Neutrophil (primary cell): Measurements from ENCODE around the gene SPARCL1.

Experiments
- H3K27ac ChIP-seq: fragments of 200-600 bp; sonication (generic); 2 replicates; pipeline ENCODE4 v1.5.1; 2016; ENCODE audit warnings: mild to moderate bottlenecking, moderate library complexity
- H3K27me3 ChIP-seq: fragments of 200-600 bp; sonication (generic); 2 replicates; pipeline ENCODE4 v1.6.0; 2016; ENCODE audit warnings: mild to moderate bottlenecking
- H3K36me3 ChIP-seq: fragments of 200-600 bp; sonication (generic); 2 replicates; pipeline ENCODE4 v1.5.1; 2017
- H3K4me1 ChIP-seq, 2 experiments: fragments of 200-600 bp in 1 of 2; sonication (generic) in 1 of 2; 1 replicate in 1 of 2; 2 replicates in 1 of 2; pipeline versions ENCODE4 v1.5.1 to v1.6.1; 2013 to 2016; ENCODE audit warnings: low read depth in 1 of 2, low read length in 1 of 2, mild to moderate bottlenecking in 1 of 2, moderate library complexity in 1 of 2; ENCODE audit not compliant: control insufficient read depth in 1 of 2, insufficient read depth in 1 of 2
- H3K4me3 ChIP-seq, 2 experiments: fragments of 200-600 bp in 1 of 2; sonication (generic) in 1 of 2; 1 replicate in 1 of 2; 2 replicates in 1 of 2; pipeline ENCODE4 v1.5.1; 2013 to 2016; ENCODE audit warnings: low read depth in 1 of 2, low read length in 1 of 2, mild to moderate bottlenecking in 1 of 2, moderate library complexity in 1 of 2
- H3K9me3 ChIP-seq: fragments of 200-600 bp; sonication (generic); 2 replicates; pipeline ENCODE4 v1.5.1; 2016
- TF ChIP-seq, protein P1 (sequence below): fragments of 200-600 bp; sonication (generic); IDR thresholded peaks from 2 replicates; pipeline ENCODE4 v1.5.1; 2016; ENCODE audit warnings: antibody characterized with exemption

The SPARCL1 gene

DNA sequence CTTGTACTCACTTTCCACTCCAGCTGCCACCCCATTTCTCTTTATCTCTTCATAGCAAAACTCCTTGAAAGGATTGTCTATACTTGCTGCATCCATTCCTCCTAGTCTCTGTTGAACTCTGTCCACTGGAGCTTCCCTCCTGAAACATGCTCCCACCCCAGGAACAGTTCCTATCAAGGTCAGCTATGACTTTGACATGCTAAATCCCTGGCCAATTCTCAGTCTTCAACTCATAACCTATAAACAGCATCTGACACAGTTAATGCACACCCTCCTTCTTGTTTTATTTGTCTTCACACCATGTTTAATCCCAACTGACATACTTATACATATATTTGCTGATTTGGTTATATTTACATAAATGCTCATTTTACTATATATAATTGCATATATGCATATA is 47.8 kb downstream of the SPARCL1 start:
- no peak overlapping the region for H3K27ac ChIP-seq

DNA sequence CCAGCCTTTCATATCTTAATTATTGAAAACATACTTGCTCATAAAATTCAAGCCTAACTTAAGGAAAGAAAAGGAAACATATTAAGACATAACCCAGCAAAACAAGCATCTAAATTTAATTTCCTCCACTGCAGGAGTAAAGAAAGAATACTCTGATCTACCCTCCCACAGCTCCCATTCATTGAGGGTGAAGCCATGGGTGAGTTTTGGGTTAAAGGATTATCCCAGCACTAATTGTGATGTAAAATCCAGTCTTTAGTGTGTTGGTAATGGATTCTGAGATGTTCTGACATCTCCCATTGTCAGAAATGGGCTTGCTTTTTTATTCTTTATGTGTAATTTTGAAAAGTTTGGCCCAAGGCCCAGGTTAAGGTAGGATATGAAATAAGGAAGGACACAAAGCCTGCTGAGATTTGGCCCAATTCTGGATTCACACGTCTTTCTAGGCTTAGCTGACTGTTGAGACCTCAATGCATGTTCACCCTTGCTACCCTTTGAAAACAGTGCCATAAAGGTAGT is 50.4 kb downstream of the SPARCL1 start:
- Histone ChIP-seq H3K27ac (no peak overlapping the region), H3K27me3 (no peaks in the 10 kb centered on the region), H3K4me3 (no peak overlapping the region), H3K4me1 (no peaks in the 10 kb centered on the region), H3K9me3 (no peaks in the 10 kb centered on the region), H3K36me3 (no peaks in the 10 kb centered on the region)
- TF ChIP-seq, protein P1, sequence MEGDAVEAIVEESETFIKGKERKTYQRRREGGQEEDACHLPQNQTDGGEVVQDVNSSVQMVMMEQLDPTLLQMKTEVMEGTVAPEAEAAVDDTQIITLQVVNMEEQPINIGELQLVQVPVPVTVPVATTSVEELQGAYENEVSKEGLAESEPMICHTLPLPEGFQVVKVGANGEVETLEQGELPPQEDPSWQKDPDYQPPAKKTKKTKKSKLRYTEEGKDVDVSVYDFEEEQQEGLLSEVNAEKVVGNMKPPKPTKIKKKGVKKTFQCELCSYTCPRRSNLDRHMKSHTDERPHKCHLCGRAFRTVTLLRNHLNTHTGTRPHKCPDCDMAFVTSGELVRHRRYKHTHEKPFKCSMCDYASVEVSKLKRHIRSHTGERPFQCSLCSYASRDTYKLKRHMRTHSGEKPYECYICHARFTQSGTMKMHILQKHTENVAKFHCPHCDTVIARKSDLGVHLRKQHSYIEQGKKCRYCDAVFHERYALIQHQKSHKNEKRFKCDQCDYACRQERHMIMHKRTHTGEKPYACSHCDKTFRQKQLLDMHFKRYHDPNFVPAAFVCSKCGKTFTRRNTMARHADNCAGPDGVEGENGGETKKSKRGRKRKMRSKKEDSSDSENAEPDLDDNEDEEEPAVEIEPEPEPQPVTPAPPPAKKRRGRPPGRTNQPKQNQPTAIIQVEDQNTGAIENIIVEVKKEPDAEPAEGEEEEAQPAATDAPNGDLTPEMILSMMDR = no peak

More for the DNA sequence above, 47.8 kb downstream of the SPARCL1 start:
- Histone ChIP-seq H3K4me1 (no peaks in the 10 kb centered on the region), H3K9me3 (no peaks in the 10 kb centered on the region), H3K36me3 (no peaks in the 10 kb centered on the region), H3K27me3 (no peaks in the 10 kb centered on the region), H3K4me3 (no peak overlapping the region)
- TF ChIP-seq, protein P1 = no peak

DNA sequence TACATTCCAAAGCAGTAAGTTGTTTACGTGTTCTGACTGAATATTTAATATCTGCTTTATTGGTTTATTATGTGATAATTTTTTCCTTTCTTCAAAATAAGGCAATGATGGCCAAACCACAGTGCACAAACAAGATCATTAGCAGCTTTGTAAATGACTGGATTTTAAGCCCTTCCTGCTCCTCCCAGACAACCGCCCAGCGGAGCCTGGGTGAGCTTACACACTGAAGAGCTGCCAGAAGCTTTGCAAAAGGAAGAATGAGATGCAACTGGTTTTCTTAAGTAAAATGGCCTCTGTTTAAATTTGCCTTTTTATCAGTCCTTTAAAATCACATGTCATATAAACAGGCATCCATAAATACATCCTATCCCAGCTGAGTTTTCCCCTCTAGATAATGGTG is 52.2 kb downstream of the SPARCL1 start:
- no peaks in the 10 kb centered on the region for H3K9me3 ChIP-seq
- H3K36me3 ChIP-seq = no peaks in the 10 kb centered on the region
- H3K4me3 ChIP-seq = no peak overlapping the region
- no peaks in the 10 kb centered on the region for H3K27me3 ChIP-seq
- TF ChIP-seq, protein P1 = no peak
- H3K27ac ChIP-seq = no peak overlapping the region
- H3K4me1 ChIP-seq = no peaks in the 10 kb centered on the region

DNA sequence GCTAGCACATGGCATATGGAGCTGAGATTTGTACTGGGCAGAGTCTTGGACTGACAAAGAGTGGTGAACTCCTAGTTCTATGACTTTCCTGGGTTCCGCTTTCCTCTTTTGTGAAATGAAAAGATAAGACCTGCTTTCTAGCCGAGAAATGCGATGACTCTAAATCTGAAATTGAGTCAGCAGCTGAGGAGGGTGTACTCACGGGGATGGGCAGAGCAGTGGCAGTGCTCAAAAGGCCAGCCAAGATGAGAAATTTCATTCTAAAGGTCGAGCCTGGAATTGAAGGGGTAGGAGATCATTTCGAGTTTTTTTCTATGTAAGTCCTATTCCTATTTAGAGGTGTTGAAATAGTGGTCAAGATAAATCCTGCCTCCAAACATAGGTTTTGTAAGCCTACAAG is 59.8 kb downstream of the SPARCL1 start:
- Histone ChIP-seq H3K4me3 (no peak overlapping the region), H3K9me3 (no peaks in the 10 kb centered on the region), H3K27me3 (no peaks in the 10 kb centered on the region), H3K36me3 (no peaks in the 10 kb centered on the region), H3K4me1 (no peaks in the 10 kb centered on the region), H3K27ac (no peak overlapping the region)
- TF ChIP-seq, protein P1 = no peak

DNA sequence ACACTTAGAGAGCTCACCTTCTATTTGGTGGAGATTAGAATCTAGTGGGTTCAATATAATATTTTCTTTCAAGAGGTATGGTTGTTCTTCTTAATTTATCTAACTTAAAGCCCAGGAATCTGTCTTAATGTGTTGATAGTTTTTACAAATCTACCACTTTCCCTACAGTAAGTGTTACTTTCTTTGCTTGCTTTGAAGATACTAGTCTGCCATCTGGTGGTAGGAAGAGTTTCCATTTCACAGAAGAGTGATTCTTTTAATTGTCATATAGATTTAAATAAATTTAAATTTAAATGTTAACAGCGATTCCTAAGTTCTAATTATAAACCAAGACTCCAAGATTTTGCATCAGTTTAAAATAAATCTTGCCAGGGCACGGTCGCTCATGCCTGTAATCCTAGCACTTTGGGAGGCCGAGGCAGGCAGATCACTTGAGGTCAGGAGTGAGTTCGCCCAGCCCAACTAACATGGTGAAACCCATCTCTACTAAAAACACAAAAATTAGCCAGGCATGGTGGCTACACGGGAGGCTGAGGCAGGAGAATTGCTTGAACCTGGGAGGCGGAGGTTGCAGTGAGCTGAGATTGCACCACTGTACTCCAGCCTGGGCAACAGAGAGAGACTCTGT is 63.3 kb downstream of the SPARCL1 start:
- Histone ChIP-seq H3K4me1 (no peaks in the 10 kb centered on the region), H3K27me3 (no peaks in the 10 kb centered on the region), H3K9me3 (no peaks in the 10 kb centered on the region), H3K4me3 (no peak overlapping the region), H3K27ac (no peak overlapping the region), H3K36me3 (no peaks in the 10 kb centered on the region)
- TF ChIP-seq, protein P1 = no peak
